Fibroblast of mammary gland (primary cell): ENCODE results near the gene RAPGEF4.
"Not testable (repeated sequence)": the region's sequence is repeated elsewhere in the genome, so short reads cannot be mapped to it uniquely, and the experiment has no call there.

Experiments used
- DNase-seq: peaks from one replicate; pipeline ENCODE4 v3.0.0-alpha.2; 2010; ENCODE audit warnings: low read depth
- H3K4me3 ChIP-seq: 2 replicates; pipeline ENCODE4 v1.5.1; 2011; ENCODE audit warnings: low read depth, mild to moderate bottlenecking, low read length, moderate library complexity; ENCODE audit not compliant: control insufficient read depth
- CTCF ChIP-seq: conservative IDR thresholded peaks from 2 replicates; pipeline ENCODE4 v1.5.1; 2011; ENCODE audit warnings: low read depth, low read length, inconsistent platforms; ENCODE audit not compliant: control insufficient read depth, insufficient read depth

Gene RAPGEF4

GRCh38 chr2:172788871-172789270 lies 53.2 kb downstream of the RAPGEF4 start:
- no peak for TF ChIP-seq CTCF
- no peak overlapping the region for H3K4me3 ChIP-seq
- DNase-seq: no peak

- no peak overlapping the region for H3K4me3 ChIP-seq
- TF ChIP-seq CTCF: no peak
- no peak for DNase-seq
These were observed 54.8 kb downstream of the RAPGEF4 start for GRCh38 chr2:172790404-172790803.

- H3K4me3 ChIP-seq: no peak overlapping the region
- TF ChIP-seq CTCF: no peak
- DNase-seq: no peak
These were observed 56.3 kb downstream of the RAPGEF4 start for GRCh38 chr2:172791953-172792352.

- TF ChIP-seq CTCF: no peak
- no peak overlapping the region for H3K4me3 ChIP-seq
- no peak for DNase-seq
These were observed 57.1 kb downstream of the RAPGEF4 start for GRCh38 chr2:172792711-172793110.

GRCh38 chr2:172803308-172803707 lies 67.7 kb downstream of the RAPGEF4 start:
- not testable (repeated sequence) for DNase-seq, H3K4me3 ChIP-seq

GRCh38 chr2:172804423-172804822 lies 68.8 kb downstream of the RAPGEF4 start:
- TF ChIP-seq CTCF: no peak
- no peak for DNase-seq
- no peak overlapping the region for H3K4me3 ChIP-seq

- TF ChIP-seq CTCF: peak; percentile 94
- no peak overlapping the region for H3K4me3 ChIP-seq
- peak; percentile 72 for DNase-seq
These were observed 70.8 kb downstream of the RAPGEF4 start for GRCh38 chr2:172806493-172806892.

- H3K4me3 ChIP-seq: no peak overlapping the region
- DNase-seq: no peak
- TF ChIP-seq CTCF: no peak
These were observed 71.4 kb downstream of the RAPGEF4 start for GRCh38 chr2:172806996-172807395.
